Hepatocyte (in vitro differentiated cells): ENCODE measurements around the gene PTPN1. TPM values are rescaled to one million over a fixed set of nuclear protein-coding genes. Genes with fewer than 3 reads are reported as not detected.
A peak's percentile ranks its signal among the peaks of the same experiment; 100 is the strongest.

ENCODE experiments used
- DNase-seq: peaks from one replicate; pipeline ENCODE4 v3.0.0-alpha.2; 2016; ENCODE audit warnings: low spot score
- H2AFZ ChIP-seq: fragments of 200-600 bp; sonication (generic); 2 replicates; pipeline ENCODE4 v1.6.0; 2016; ENCODE audit warnings: antibody characterized with exemption, mild to moderate bottlenecking
- H3K27ac ChIP-seq: fragments of 200-600 bp; sonication (generic); 2 replicates; pipeline ENCODE4 v1.5.1; 2016; ENCODE audit warnings: mild to moderate bottlenecking
- H3K27me3 ChIP-seq: fragments of 200-600 bp; sonication (generic); 2 replicates; pipeline ENCODE4 v1.6.1; 2016
- H3K36me3 ChIP-seq: fragments of 200-600 bp; sonication (generic); replicated peaks from 2 replicates; pipeline ENCODE4 v1.5.1; 2016; ENCODE audit warnings: low read depth; ENCODE audit not compliant: insufficient read depth
- H3K4me1 ChIP-seq: fragments of 200-600 bp; sonication (generic); 2 replicates; pipeline ENCODE4 v1.5.1; 2016; ENCODE audit warnings: mild to moderate bottlenecking, moderate library complexity; ENCODE audit not compliant: insufficient read depth
- H3K4me2 ChIP-seq: fragments of 200-600 bp; sonication (generic); 2 replicates; pipeline ENCODE4 v1.6.0; 2016
- H3K4me3 ChIP-seq: fragments of 200-600 bp; sonication (generic); 2 replicates; pipeline ENCODE4 v1.5.1; 2016; ENCODE audit warnings: mild to moderate bottlenecking
- H3K79me2 ChIP-seq: fragments of 200-600 bp; sonication (generic); 2 replicates; pipeline ENCODE4 v1.6.0; 2017; ENCODE audit warnings: mild to moderate bottlenecking
- H3K9me2 ChIP-seq: fragments of 200-600 bp; sonication (generic); replicated peaks from 2 replicates; pipeline ENCODE4 v1.6.0; 2017; ENCODE audit warnings: mild to moderate bottlenecking; ENCODE audit not compliant: insufficient read depth
- H3K9me3 ChIP-seq: fragments of 200-600 bp; sonication (generic); 2 replicates; pipeline ENCODE4 v1.5.1; 2016; ENCODE audit warnings: low read depth, mild to moderate bottlenecking
- H4K20me1 ChIP-seq: fragments of 200-600 bp; sonication (generic); 2 replicates; pipeline ENCODE4 v1.6.0; 2016; ENCODE audit warnings: mild to moderate bottlenecking; ENCODE audit not compliant: insufficient read depth, poor library complexity, severe bottlenecking
- EZH2 ChIP-seq: fragments of 200-600 bp; sonication (generic); IDR thresholded peaks from 2 replicates; pipeline ENCODE4 v1.6.1; 2016; ENCODE audit warnings: antibody characterized with exemption, mild to moderate bottlenecking, borderline replicate concordance
- EZH2phosphoT487 ChIP-seq: fragments of 200-600 bp; sonication (generic); IDR thresholded peaks from one replicate; pipeline ENCODE4 v1.6.1; 2018; ENCODE audit warnings: antibody characterized with exemption, mild to moderate bottlenecking, low read depth, moderate library complexity; ENCODE audit not compliant: unreplicated experiment, severe bottlenecking
- WGBS: methylation state at CpG from one replicate; pipeline ENCODE4 v1.1.6; 2016; ENCODE audit warnings: low lambda C conversion rate; ENCODE audit errors: missing lambda C conversion rate; 5-methylcytosine and 5-hydroxymethylcytosine counted together
- polyA plus RNA-seq: library from polyadenylated mRNA; unstranded; fragments of >200 nt; fragmentation: Nextera tagmentation; extraction: Ambion mirVana; gene quantifications from 2 replicates; pipeline ENCODE4 v1.2.1, GENCODE V29; 2016
- total RNA-seq: library from RNA; depleted of rRNA; stranded (reverse); fragments of >200 nt; gene quantifications from 2 replicates; pipeline ENCODE4 v1.2.3, GENCODE V29; 2014
- TF ChIP-seq, protein P1 (sequence below): fragments of 200-600 bp; sonication (generic); IDR thresholded peaks from 2 replicates; pipeline ENCODE4 v1.5.1; 2016; ENCODE audit warnings: antibody characterized with exemption, mild to moderate bottlenecking; ENCODE audit not compliant: poor library complexity

The PTPN1 gene
- total and polyA plus RNA-seq, 2 experiments from 2014 or later, result 22.0 to 32.1 TPM

DNA sequence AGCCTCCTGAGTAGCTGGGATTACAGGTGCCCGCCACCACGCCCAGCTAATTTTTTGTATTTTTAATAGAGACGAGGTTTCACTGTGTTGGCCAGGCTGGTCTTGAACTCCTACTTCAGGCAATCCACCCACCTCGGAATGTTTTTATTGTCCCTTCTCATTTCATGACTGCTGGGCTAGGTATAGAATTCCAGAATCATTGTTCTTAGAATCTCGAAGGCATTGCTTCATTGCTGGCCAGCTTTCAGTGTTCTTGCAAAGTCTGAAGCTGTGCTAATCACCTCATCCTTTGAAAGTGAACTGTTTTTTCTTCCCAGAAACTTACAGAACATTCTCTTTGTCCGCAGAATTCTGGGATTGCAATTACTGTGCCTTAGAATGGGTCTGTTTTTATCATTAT is 49.0 kb downstream of the PTPN1 start:
- no peak overlapping the region for H3K4me2 ChIP-seq
- TF ChIP-seq EZH2phosphoT487 (no peak), EZH2 (no peak)
- TF ChIP-seq, protein P1, sequence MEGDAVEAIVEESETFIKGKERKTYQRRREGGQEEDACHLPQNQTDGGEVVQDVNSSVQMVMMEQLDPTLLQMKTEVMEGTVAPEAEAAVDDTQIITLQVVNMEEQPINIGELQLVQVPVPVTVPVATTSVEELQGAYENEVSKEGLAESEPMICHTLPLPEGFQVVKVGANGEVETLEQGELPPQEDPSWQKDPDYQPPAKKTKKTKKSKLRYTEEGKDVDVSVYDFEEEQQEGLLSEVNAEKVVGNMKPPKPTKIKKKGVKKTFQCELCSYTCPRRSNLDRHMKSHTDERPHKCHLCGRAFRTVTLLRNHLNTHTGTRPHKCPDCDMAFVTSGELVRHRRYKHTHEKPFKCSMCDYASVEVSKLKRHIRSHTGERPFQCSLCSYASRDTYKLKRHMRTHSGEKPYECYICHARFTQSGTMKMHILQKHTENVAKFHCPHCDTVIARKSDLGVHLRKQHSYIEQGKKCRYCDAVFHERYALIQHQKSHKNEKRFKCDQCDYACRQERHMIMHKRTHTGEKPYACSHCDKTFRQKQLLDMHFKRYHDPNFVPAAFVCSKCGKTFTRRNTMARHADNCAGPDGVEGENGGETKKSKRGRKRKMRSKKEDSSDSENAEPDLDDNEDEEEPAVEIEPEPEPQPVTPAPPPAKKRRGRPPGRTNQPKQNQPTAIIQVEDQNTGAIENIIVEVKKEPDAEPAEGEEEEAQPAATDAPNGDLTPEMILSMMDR, result no peak
- no peak for DNase-seq
- no peak overlapping the region for H3K27ac ChIP-seq
- no peaks in the 10 kb centered on the region for H3K9me3 ChIP-seq
- H2AFZ ChIP-seq, result no peak overlapping the region
- no peaks in the 10 kb centered on the region for H3K36me3 ChIP-seq
- no peaks in the 10 kb centered on the region for H3K27me3 ChIP-seq
- peaks cover 32% of the 10 kb centered on the region for H3K4me1 ChIP-seq
- 97% methylated on average over 6 of the region's 6 CpGs for WGBS
- no peaks in the 10 kb centered on the region for H4K20me1 ChIP-seq
- H3K79me2 ChIP-seq, result peaks cover 82% of the 10 kb centered on the region
- no peak overlapping the region for H3K4me3 ChIP-seq
- no peaks in the 10 kb centered on the region for H3K9me2 ChIP-seq

DNA sequence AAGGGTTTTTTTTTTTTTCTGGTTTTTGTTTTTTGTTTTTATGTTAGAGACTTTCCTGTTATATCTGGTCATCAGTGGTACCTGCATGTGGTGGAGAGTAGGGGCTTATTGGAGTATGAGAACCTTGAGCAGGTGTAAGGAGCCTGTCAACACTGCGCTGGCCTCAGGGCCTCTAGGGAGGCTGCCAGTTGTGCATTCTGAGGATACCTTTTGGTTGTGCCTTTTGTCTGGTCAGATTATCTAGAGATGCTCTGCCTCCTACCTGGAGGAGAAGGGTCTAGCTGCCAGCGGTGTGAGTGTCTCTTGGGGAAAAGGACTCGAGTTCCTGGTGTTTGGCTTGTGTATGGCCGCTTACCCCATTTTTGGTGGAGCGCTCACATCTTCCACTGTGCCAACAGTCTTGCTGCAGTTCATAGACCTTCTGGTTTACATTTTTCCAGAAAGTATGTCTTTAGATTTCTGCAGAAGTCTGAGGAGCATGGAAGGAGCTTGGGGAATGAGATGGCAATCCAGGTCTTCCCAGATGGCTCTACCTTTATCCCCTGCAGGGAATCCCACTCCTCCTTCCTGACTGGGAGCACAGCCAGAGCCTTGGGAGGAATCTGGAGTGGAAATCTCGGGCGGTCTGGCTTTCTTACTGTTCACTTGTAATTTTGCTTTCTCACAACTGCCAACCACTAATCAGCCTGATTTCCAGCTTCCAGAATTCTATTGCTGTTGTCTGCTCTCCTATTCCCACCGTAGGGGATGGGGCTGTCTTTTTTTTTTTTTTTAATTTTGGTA is 49.9 kb downstream of the PTPN1 start:
- Histone ChIP-seq H3K79me2 (peaks cover 77% of the 10 kb centered on the region), H3K9me3 (no peaks in the 10 kb centered on the region), H4K20me1 (no peaks in the 10 kb centered on the region), H3K4me2 (peak overlapping the region; percentile 43), H2AFZ (no peak overlapping the region), H3K27me3 (no peaks in the 10 kb centered on the region), H3K4me1 (peaks cover 32% of the 10 kb centered on the region), H3K27ac (peak overlapping the region; percentile 96), H3K36me3 (no peaks in the 10 kb centered on the region), H3K9me2 (no peaks in the 10 kb centered on the region), H3K4me3 (no peak overlapping the region)
- 86% methylated on average over 8 of the region's 8 CpGs for WGBS
- no peak for DNase-seq
- TF ChIP-seq, protein P1, result no peak
- TF ChIP-seq EZH2 (no peak), EZH2phosphoT487 (no peak)

DNA sequence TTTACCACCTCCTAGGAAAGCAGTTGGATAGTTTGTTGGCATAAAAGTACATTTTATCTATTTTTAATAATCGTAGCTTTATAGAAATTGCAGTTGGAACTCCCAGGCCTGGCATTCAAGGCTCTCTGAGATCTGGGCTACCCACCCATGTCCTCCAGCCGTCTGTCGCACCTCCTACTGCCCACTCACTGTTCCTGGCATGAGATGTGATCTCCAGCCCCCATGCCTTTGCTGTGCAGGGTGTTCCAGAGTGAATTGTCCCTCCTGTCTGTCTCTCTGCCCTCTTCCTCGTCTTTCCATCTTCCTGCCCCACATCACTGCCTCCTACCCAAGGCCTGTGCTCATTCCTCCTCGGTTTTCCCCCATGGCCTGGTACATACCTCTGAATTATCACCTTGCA is 50.7 kb downstream of the PTPN1 start:
- peaks cover 75% of the 10 kb centered on the region for H3K79me2 ChIP-seq
- H3K4me2 ChIP-seq, result peak overlapping the region; percentile 43

More for the DNA sequence above, 50.7 kb downstream of the PTPN1 start:
- no peak overlapping the region for H3K4me3 ChIP-seq
- H3K36me3 ChIP-seq, result no peaks in the 10 kb centered on the region
- H2AFZ ChIP-seq, result no peak overlapping the region
- H3K9me3 ChIP-seq, result no peaks in the 10 kb centered on the region
- DNase-seq, result no peak
- no peaks in the 10 kb centered on the region for H3K27me3 ChIP-seq
- TF ChIP-seq, protein P1, result no peak
- TF ChIP-seq EZH2phosphoT487, result no peak
- no peak for TF ChIP-seq EZH2
- 82% methylated on average over 5 of the region's 5 CpGs for WGBS
- peak overlapping the region; percentile 96 for H3K27ac ChIP-seq
- H3K9me2 ChIP-seq, result no peaks in the 10 kb centered on the region
- no peaks in the 10 kb centered on the region for H4K20me1 ChIP-seq
- H3K4me1 ChIP-seq, result peaks cover 32% of the 10 kb centered on the region
